ENCODE measurements around the gene CCDC167. TPM values are rescaled to one million over a fixed set of nuclear protein-coding genes. Genes with fewer than 3 reads are reported as not detected.

The CCDC167 gene
- total RNA-seq = 15.7 TPM
- 63.5 TPM for polyA plus RNA-seq (ENCODE audit: insufficient read depth, low read depth, low replicate concordance)
- long read RNA-seq, donor 1, transcript CCDC167-201 (4 exons, 619 nt) = major isoform, 15 of 33 reads
- long read RNA-seq, donor 1, partial matches to known transcripts = 18 of 33 reads
- long read RNA-seq, donor 1, other reads (novel, unspliced or antisense) = 0 of 33 reads
- long read RNA-seq, donor 2, transcript CCDC167-201 (4 exons, 619 nt) = major isoform, 39 of 45 reads
- long read RNA-seq, donor 2, partial matches to known transcripts = 6 of 45 reads
- long read RNA-seq, donor 2, other reads (novel, unspliced or antisense) = 0 of 45 reads
- long read RNA-seq, donor 3, transcript CCDC167-201 (4 exons, 619 nt) = major isoform, 30 of 30 reads
- long read RNA-seq, donor 3, partial matches to known transcripts = 0 of 30 reads
- long read RNA-seq, donor 3, other reads (novel, unspliced or antisense) = 0 of 30 reads
- long read RNA-seq, donor 4, transcript CCDC167-201 (4 exons, 619 nt) = major isoform, 15 of 15 reads
- long read RNA-seq, donor 4, partial matches to known transcripts = 0 of 15 reads
- long read RNA-seq, donor 4, other reads (novel, unspliced or antisense) = 0 of 15 reads
- long read RNA-seq, donor 5, partial matches to known transcripts = 0 of 2 reads
- long read RNA-seq, donor 5, other reads (novel, unspliced or antisense) = 0 of 2 reads
- long read RNA-seq, donor 6, transcript CCDC167-201 (4 exons, 619 nt) = major isoform, 74 of 112 reads
- long read RNA-seq, donor 6, partial matches to known transcripts = 30 of 112 reads
- long read RNA-seq, donor 6, other reads (novel, unspliced or antisense) = 8 of 112 reads
- long read RNA-seq, donor 7, transcript CCDC167-201 (4 exons, 619 nt) = major isoform, 6 of 6 reads
- long read RNA-seq, donor 7, partial matches to known transcripts = 0 of 6 reads
- long read RNA-seq, donor 7, other reads (novel, unspliced or antisense) = 0 of 6 reads
- long read RNA-seq, donor 8, transcript CCDC167-201 (4 exons, 619 nt) = major isoform, 45 of 45 reads
- long read RNA-seq, donor 8, partial matches to known transcripts = 0 of 45 reads
- long read RNA-seq, donor 8, other reads (novel, unspliced or antisense) = 0 of 45 reads
- long read RNA-seq, donor 9, transcript CCDC167-201 (4 exons, 619 nt) = major isoform, 10 of 18 reads
- long read RNA-seq, donor 9, partial matches to known transcripts = 8 of 18 reads
- long read RNA-seq, donor 9, other reads (novel, unspliced or antisense) = 0 of 18 reads
- long read RNA-seq, donor 10, transcript CCDC167-201 (4 exons, 619 nt) = major isoform, 28 of 35 reads
- long read RNA-seq, donor 10, partial matches to known transcripts = 7 of 35 reads
- long read RNA-seq, donor 10, other reads (novel, unspliced or antisense) = 0 of 35 reads

DNA sequence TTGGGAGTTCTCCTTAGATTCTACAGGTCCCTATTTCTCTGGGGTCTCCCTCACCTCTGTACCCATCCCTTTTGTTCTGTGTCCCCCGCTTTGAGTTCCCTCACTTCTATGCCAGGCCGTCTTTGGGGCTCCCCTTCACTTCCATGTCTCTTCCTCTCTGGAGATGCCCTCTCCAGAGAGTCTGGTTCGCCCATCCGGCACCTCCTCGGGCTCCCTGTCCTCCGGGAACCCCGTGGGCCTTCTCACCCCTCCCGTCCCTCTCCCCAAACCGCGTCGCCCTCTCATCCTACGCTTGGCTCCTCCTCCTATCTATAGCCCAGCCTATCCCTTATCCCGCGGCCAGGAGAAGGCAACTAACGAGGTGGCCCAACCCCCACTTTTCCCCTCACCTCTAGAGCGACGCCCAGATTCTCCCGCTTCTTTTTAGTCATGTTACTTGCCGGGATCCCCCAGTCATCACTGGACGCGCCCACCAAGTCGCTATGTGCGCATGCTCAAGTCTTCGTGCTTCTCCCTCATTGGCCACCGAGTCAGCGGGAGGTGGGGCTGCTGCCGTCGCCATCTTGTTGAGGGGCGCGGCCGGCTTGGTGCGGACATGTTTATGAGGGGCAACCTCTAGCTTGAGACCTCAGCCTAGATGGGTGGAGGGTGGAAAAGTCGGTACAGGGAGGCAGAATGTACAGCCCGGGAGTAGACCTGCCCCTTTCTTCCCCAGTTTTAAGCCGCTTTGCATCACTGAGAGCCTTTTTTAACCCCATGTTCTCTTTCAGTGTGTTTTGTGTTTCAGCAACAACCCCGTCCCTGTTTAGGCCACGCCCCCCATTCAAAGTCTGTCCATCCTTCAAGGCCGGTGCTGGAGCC lies at the start of gene CCDC167:
TSS of gene CCDC167 (minus strand) at position 461 of the 861 bp plus-strand sequence. CDS start at position 431, 30 bp downstream.
- Histone ChIP-seq H3K9ac (ENCODE audit: low read length in 3 of 3) (peak within 1 kb of the TSS; percentile 58 to 73 (median 68)), H3K27me3 (ENCODE audit: control insufficient read depth, insufficient read depth, low read length) (no peaks in the 10 kb centered on the region), H3K36me3 (ENCODE audit: control insufficient read depth in 2 of 3, insufficient read depth in 3 of 3, low read length in 3 of 3) (no peaks in the 10 kb centered on the region), H3K4me1 (ENCODE audit: control insufficient read depth in 2 of 3, insufficient read depth in 2 of 3, low read depth in 1 of 3, low read length in 3 of 3) (no peaks in the 10 kb centered on the region), H3K27ac (ENCODE audit: low read depth in 2 of 2, low read length in 2 of 2) (no peak within 1 kb of the TSS), H3K4me3 (ENCODE audit: low read length in 3 of 3) (peak within 1 kb of the TSS; percentile 59 to 81 (median 69)), H3K9me3 (ENCODE audit: control insufficient read depth in 2 of 3, insufficient read depth in 1 of 3, low read length in 3 of 3) (no peaks in the 10 kb centered on the region)
- intact Hi-C loops (cut with DNase I) = no loop called here
- FAIRE-seq (no peak), DNase-seq (peak; percentile 98 to 99 (median 99))
- TF ChIP-seq, protein P1, sequence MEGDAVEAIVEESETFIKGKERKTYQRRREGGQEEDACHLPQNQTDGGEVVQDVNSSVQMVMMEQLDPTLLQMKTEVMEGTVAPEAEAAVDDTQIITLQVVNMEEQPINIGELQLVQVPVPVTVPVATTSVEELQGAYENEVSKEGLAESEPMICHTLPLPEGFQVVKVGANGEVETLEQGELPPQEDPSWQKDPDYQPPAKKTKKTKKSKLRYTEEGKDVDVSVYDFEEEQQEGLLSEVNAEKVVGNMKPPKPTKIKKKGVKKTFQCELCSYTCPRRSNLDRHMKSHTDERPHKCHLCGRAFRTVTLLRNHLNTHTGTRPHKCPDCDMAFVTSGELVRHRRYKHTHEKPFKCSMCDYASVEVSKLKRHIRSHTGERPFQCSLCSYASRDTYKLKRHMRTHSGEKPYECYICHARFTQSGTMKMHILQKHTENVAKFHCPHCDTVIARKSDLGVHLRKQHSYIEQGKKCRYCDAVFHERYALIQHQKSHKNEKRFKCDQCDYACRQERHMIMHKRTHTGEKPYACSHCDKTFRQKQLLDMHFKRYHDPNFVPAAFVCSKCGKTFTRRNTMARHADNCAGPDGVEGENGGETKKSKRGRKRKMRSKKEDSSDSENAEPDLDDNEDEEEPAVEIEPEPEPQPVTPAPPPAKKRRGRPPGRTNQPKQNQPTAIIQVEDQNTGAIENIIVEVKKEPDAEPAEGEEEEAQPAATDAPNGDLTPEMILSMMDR (IDR thresholded peaks at IDR 0.05; ENCODE audit: borderline replicate concordance, extremely low read depth, insufficient read depth) = no peak

DNA sequence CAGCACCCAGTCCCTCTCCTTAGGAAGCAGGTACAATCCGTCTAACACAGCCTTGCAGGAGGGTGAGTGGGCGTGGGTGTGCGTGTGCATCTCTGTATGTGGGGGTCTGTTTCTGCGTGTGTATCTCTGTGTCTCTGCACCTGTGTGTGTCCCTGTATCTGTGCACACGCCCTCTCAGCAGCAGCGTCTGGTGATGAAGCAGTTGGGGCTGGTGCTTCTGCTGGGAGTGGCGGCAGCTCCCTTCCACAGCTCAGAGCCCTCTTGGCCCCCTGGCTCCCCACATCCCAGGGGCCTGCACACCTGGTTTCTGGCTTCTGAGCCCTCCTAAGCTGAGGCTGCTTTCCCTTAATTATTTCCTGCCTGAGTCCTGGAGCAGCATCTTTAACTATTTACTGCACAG lies 49.5 kb upstream of the CCDC167 start:
- H3K36me3 ChIP-seq (ENCODE audit: control insufficient read depth in 2 of 3, insufficient read depth in 3 of 3, low read length in 3 of 3) = no peaks in the 10 kb centered on the region
- intact Hi-C loops (cut with DNase I) = no loop called here
- no peaks in the 10 kb centered on the region for H3K27me3 ChIP-seq (ENCODE audit: control insufficient read depth, insufficient read depth, low read length)
- H3K9ac ChIP-seq (ENCODE audit: low read length in 3 of 3) = no peak overlapping the region
- no peak for FAIRE-seq
- peaks cover 0 to 9% (median 8%) of the 10 kb centered on the region in 3 donors for H3K4me1 ChIP-seq (ENCODE audit: control insufficient read depth in 2 of 3, insufficient read depth in 2 of 3, low read depth in 1 of 3, low read length in 3 of 3)
- TF ChIP-seq, protein P1 (IDR thresholded peaks at IDR 0.05; ENCODE audit: borderline replicate concordance, extremely low read depth, insufficient read depth) = no peak
- no peak for DNase-seq
- H3K4me3 ChIP-seq (ENCODE audit: low read length in 3 of 3) = no peak overlapping the region
- H3K27ac ChIP-seq (ENCODE audit: low read depth in 2 of 2, low read length in 2 of 2) = no peak overlapping the region
- H3K9me3 ChIP-seq (ENCODE audit: control insufficient read depth in 2 of 3, insufficient read depth in 1 of 3, low read length in 3 of 3) = no peaks in the 10 kb centered on the region

All from kidney (tissue), 22 donors.